GM18520 (cell line): ENCODE data around the gene SPINK4.

Experiments used
- ATAC-seq: cut with Tn5 transposase; IDR thresholded peaks from one replicate; pipeline ENCODE4 v1.9.1; 2021; ENCODE audit not compliant: unreplicated experiment

SPINK4 gene

GRCh38 chr9:33239921-33240320 is at the start of gene SPINK4:
TSS of gene SPINK4 (plus strand) at chr9:33240167. CDS start at chr9:33240209, 42 bp downstream.
- ATAC-seq: no peak

DNA sequence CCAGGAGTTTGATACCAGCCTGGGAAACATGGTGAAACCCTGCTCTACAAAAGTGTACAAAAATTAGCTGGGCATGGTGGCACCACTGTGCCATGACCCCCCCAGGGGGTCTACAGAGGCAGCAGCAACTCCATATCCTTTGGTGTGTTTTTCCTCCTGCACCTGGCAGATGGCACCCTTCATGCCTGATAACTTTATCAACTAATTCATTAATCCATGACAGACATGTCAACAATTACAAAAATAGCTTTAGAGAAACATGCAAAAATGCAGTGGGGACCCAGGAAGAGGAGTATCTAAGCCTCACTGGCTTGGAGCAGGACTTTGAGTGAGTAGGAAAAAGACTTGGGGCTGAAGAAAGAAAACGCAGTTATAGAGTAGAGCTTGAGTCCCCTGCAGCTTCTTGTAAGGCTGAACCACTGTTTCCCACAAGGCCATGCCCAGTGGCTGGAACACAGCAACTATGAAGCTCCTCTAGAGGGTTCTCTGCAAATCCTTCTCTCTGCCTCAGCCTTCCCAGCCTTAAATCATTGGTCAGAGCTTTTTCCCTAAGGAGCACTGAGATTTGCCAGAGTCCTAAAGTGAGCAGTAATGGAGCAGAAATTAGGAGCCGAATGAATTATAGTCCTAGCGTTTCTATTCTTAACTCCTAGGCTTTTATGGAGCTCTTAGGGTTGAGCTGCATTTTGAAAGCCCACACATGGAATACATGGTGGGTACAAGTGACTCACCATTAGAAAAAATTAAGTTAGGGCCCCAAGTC is 47.3 kb upstream of the SPINK4 start:
- ATAC-seq: no peak

DNA sequence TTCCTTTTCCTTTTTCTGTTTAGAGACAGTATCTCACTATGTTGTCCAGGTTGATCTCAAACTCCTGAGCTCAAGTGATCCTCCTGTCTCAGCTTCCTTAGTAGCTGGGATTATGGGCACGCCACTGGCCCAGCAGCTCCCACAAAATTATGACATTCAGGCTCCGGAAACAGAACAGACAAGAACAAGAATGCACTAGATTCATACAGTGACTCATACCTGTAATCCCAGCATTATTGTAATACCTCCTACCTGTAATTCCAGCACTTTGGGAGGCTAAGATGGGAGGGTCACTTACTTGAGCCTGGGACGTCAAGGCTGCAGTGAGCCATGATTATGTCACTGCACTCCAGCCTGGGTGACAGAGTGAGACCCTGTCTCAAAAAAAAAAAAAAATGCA is 46.1 kb upstream of the SPINK4 start:
- no peak for ATAC-seq

GRCh38 chr9:33196736-33197135 is 43.2 kb upstream of the SPINK4 start:
- no peak for ATAC-seq

- no peak for ATAC-seq
Observed at GRCh38 chr9:33197279-33198152, 42.5 kb upstream of the SPINK4 start.

DNA sequence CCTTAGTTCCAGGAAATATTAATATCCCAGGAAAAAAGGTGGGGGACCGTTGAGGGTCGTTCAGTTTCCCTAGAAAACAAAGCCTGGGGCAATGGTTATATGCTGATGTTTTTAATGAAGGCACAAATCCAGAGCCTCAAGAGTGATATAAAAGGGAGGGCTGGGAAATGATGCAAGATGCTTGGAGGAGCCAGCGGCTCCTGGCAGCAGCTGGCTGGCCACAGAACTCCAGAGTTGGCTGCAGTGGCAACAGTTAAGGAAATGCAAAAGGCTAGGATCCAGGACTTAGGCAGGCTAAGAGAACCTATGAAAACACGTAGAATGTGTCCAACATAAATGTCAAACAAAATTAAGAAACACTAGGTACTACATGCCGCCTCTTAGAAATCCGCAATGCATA is 41.8 kb upstream of the SPINK4 start:
- ATAC-seq: no peak

GRCh38 chr9:33202018-33202417 is 37.9 kb upstream of the SPINK4 start:
- ATAC-seq: no peak

DNA sequence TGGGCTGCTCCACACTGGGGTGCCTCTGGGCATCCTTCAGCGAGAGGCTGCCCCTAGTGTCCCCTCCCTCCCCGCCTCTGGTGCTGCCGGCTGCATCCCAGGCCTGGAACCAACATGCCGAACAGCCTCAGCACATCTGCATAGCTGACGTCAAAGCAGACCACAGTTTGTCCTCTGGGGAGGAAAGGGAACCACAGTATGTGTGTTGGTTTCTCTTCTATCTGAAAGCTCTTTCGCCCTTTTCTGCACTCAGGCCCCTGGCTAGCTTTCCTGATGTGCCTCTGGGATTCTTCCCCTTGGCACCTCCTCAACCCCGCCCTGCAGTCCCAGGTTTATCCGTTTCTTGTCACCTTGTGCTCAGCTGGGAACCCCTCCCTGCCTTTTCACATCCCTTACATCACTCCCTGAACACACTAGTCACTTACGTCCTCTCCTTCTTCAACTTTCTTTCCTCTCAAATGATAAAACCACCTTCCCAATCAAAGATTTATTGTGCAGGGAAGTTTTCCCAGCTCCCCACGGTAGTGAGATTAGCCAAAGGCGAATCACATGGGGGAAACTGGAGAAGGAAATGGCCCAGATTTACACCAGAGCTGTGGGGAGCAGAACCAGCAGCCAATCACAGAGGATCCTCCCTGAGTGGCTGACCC is 37.3 kb upstream of the SPINK4 start:
- peak; percentile 100 for ATAC-seq

DNA sequence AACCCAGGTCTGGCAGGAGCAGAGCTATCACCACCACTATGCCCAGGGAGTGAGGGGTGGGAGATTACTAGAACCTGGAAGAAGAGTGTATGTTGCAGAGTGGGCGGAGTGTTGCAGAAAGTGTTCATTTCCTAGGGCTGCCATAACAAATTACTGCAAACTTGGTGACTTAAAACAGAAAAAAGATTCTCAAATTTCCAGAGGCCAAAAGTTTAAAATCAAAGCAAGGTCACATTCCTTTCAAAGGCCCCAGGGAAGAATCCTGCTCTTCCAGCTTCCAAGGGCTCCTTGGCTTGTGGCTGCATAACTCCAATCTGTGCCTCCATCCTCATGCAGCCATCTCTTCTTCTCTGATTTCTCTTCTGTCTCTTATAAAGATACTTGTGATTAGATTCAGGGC is 30.6 kb upstream of the SPINK4 start:
- no peak for ATAC-seq

DNA sequence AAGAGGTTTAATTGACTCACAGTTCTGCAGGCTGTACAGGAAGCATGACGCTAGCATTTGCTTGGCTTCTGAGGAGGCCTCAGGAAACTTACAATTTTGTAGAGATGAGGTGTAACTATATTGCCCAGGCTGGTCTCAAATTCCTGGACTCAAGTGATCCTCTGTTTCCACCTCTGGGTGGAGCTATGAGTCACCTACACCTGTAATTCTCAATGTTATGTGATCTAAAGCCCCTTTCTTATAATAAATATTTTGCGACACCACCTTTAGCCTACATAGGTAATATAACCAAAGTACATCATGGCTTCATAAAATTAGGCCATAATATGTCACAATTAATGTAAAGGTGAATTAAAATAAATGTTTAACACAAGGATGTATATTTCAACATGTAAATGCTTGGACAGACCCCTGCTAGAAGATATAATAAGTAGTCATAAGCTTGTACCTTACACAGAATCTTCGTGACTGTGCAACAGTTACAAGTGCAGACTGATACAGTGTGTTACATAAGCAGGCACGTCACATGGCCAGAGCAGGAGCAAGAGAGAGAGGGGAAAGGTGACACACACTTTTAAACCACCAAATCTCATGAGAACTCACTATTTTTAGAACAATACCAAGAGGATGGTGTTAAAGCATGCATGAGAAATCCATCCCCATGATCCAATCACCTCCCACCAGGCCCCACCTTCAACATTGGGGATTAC is 29.8 kb upstream of the SPINK4 start:
- no peak for ATAC-seq

DNA sequence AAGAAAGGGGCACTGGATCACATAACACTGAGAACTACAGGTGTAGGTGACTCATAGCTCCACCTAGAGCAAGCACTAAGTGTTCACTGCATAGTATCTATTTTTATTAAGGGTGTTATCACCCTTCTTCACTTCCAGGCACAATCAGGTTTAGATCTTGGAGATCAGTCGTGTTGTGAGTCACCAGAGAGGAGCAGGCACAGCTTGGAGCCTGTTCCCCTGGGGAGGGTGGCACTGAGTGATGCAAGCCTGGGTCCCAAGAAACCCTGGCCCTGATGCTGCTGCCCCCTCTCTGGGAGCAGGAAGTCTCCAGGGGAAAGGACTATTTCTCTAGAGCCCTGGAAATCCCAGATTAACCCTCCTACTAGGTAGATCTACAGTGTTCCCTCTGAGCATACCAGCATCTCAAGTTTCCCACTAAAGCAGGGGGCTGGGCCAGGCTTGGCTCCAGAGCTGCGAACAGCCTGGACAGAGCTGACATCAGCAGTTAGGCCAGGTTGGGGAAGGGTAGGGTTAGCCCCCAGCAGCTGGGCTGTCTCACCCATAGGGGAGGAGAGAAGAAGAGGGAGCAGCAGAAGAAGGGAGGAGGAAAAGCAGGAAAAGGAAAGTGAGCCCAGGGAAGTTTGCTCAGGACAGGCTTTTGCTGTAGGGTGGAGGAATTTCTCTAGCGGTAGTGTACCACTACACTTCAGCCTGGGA is 28.1 kb upstream of the SPINK4 start:
- no peak for ATAC-seq

DNA sequence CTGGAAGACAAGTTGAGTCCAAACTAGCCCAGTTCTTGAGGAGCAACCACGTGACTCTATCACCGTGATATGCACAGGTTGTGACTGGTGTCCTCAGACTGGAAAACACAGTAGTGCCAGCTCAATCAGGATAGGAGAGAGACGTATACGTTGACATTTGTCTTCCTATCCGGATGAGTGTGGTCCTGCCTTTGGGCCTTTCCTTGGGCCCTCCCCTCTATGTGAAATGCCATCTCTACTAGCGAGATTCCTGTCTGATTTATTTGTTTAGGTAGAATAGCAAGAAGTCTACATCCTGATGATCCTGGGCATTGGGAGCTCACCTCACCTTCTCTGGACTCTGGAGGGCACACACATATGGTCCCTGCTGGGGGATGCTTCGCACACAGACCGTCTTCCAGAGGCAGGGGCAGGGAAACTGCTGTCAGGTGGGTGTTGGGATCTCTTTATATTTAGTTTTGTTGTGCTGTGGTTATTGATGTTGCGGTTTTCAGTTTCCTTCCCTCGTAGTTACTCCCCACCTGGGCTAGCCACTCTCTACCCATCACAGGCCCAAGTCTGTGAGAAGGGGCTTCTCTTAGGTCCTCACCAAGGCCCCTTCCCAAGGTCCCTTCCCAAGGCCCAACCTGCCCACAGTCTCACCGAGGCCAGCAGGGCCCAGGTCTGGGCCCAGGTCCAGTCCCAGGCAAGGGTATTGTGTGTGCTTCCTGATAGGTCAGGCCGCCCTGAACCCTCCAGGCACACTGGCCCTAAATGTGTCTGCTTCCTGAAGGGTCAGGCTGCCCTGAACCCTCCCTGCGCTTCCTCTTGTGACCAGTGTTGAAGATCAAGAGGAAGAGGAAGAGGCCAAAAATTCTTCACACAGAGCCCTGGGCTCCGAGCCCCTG is 19.0 kb upstream of the SPINK4 start:
- ATAC-seq: no peak

- ATAC-seq: no peak
Observed at GRCh38 chr9:33221568-33221884, 18.4 kb upstream of the SPINK4 start.

GRCh38 chr9:33222031-33222430 is 17.9 kb upstream of the SPINK4 start:
- no peak for ATAC-seq

GRCh38 chr9:33223696-33224095 is 16.3 kb upstream of the SPINK4 start:
- no peak for ATAC-seq

- ATAC-seq: no peak
Observed at GRCh38 chr9:33225319-33226147, 14.4 kb upstream of the SPINK4 start.

GRCh38 chr9:33227008-33227398 is 13.0 kb upstream of the SPINK4 start:
- ATAC-seq: no peak

- ATAC-seq: no peak
Observed at GRCh38 chr9:33227741-33228140, 12.2 kb upstream of the SPINK4 start.

- ATAC-seq: no peak
Observed at GRCh38 chr9:33228606-33229005, 11.4 kb upstream of the SPINK4 start.
